T-helper 1 cell treated with Interleukin-12 subunit alpha and Interleukin-12 subunit beta and Interleukin-4 antibody, amounts not matched to agents 30 μg/mL and 1 μg/mL, for 36 hours (primary cell): ENCODE measurements around the gene OR2T5.
"Not testable (repeated sequence)": the region's sequence is repeated elsewhere in the genome, so short reads cannot be mapped to it uniquely, and the experiment has no call there.

ENCODE experiments used
- H3K27ac Mint-ChIP-seq: one replicate; pipeline ENCODE4 v1.8.0; 2021; ENCODE audit warnings: mild to moderate bottlenecking, mixed read lengths
- H3K27me3 Mint-ChIP-seq: one replicate; pipeline ENCODE4 v1.8.0; 2021; ENCODE audit warnings: low read depth, mixed read lengths
- H3K36me3 Mint-ChIP-seq: one replicate; pipeline ENCODE4 v1.8.0; 2021; ENCODE audit warnings: low read depth, mixed read lengths
- H3K4me1 Mint-ChIP-seq: one replicate; pipeline ENCODE4 v1.8.0; 2021; ENCODE audit warnings: low read depth, mixed read lengths
- H3K4me3 Mint-ChIP-seq: one replicate; pipeline ENCODE4 v1.8.0; 2021; ENCODE audit warnings: mild to moderate bottlenecking, moderate library complexity, mixed read lengths
- H3K9me3 Mint-ChIP-seq: one replicate; pipeline ENCODE4 v1.8.0; 2021; ENCODE audit warnings: mixed read lengths

Gene OR2T5

DNA sequence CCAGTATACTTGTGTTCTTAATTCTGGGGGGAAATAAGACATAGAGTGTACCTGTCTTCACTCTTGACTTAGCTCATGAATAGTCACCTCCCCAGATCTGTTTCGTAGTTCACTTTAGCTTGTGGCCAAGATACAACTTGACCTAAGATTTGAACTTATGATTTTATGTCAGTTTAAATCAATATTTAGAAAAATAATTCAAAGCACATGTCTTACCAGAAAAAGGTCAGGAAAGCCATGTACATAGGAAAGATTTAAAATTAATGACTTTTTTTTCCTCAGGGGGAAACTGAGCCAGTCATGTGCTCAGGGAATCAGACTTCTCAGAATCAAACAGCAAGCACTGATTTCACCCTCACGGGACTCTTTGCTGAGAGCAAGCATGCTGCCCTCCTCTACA, 15.3 kb upstream of the OR2T5 start, which contains the start of gene OR2T3:
Gene OR2T3, plus strand, starts transcription at position 301 of the 400 bp plus-strand sequence. Its CDS starts 0 bp downstream, at position 301.
- peaks cover 11% of the 10 kb centered on the region for H3K27me3 Mint-ChIP-seq
- not testable (repeated sequence) for H3K4me3 Mint-ChIP-seq, H3K27ac Mint-ChIP-seq, H3K9me3 Mint-ChIP-seq, H3K36me3 Mint-ChIP-seq, H3K4me1 Mint-ChIP-seq

DNA sequence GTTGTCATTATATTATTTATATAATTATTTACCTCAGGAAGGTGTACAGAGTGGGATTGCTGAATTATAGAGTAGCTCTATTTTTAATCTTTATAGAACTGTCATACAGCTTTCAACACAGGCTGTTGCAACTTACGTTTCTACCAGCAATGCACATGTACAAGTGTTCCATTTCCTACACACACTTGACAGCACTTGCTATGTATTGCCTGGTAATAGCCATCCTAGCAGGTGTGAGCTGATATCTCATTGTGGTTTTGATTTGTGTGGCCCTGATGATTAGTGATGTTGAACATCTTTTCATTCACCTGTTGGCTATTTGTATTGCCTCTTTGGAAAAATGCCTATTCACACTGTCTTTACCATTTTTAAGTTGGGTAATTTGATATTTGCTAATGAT, 12.7 kb upstream of the OR2T5 start:
- peaks cover 13% of the 10 kb centered on the region for H3K27me3 Mint-ChIP-seq
- H3K4me3 Mint-ChIP-seq, H3K4me1 Mint-ChIP-seq, H3K9me3 Mint-ChIP-seq, H3K27ac Mint-ChIP-seq, H3K36me3 Mint-ChIP-seq: not testable (repeated sequence)

GRCh38 chr1:248481686-248482579, 6.5 kb upstream of the OR2T5 start:
- not testable (repeated sequence) for H3K9me3 Mint-ChIP-seq, H3K4me1 Mint-ChIP-seq, H3K27me3 Mint-ChIP-seq, H3K36me3 Mint-ChIP-seq
- H3K27ac Mint-ChIP-seq = peak overlapping the region; percentile 93
- H3K4me3 Mint-ChIP-seq = peak overlapping the region; percentile 88

DNA sequence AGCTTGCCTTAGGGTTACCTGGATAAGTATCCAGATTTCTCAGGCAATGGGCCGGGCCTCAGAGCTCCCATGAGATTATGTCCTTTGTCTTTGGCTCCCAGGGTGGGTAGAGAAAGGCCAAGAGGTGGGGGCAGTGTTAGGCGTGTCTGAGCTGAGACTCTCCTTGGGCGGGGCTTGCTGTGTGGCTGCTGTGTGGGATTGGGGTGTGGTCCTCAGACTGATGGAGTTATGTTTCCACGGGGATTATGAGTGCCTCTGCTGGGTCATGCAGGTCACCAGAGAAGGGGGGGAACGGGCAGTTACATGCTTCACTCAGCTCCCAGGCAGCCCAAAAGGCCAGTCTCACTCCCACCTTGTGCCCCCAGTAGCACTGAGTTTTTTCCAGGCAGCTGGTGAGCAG, 8.3 kb downstream of the OR2T5 start:
- not testable (repeated sequence) for H3K27me3 Mint-ChIP-seq, H3K9me3 Mint-ChIP-seq, H3K4me3 Mint-ChIP-seq, H3K27ac Mint-ChIP-seq, H3K36me3 Mint-ChIP-seq, H3K4me1 Mint-ChIP-seq

DNA sequence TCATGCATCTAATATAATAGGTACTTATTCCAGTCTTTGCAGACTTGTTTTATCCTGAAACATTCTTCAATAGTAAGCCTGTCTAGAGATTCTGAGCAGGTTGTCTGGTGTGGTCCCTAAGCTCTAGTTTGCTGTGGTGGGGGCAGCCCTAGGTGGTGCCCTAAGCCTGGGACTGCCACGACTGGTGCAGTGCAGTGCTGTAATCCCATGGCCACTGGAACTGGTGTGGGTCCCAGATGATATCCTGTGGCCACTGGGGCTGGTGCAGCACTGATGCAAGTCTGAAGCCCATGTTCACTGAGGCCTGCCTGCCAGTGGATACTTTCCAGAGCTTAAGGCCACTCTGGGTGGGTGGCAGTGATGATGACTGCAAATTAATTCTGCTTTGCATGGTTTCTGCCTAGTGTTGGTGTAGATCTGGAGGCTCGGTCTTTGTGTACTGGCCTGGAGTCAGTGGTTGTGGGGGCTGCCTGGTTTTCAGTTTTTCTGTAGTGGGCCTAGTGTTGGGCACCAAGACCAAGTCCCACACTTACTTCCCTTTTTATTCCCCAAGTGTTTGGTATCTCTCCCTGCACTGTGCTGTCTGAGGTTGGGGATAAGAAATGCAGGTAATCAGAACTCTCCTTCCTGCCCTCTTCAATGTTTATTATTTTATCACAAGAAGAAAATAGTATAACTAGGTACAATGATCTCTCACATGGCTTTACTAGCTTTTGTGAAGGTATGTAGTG, 12.1 kb downstream of the OR2T5 start:
- H3K36me3 Mint-ChIP-seq, H3K27me3 Mint-ChIP-seq, H3K27ac Mint-ChIP-seq, H3K4me1 Mint-ChIP-seq, H3K9me3 Mint-ChIP-seq, H3K4me3 Mint-ChIP-seq: not testable (repeated sequence)

- not testable (repeated sequence) for H3K36me3 Mint-ChIP-seq, H3K9me3 Mint-ChIP-seq, H3K4me1 Mint-ChIP-seq, H3K4me3 Mint-ChIP-seq, H3K27ac Mint-ChIP-seq, H3K27me3 Mint-ChIP-seq
Measured at GRCh38 chr1:248507773-248508172, 19.4 kb downstream of the OR2T5 start, which contains the start of gene OR2G6. Gene OR2G6, plus strand, starts transcription at chr1:248508073. Its CDS starts 13,574 bp downstream, at chr1:248521647.

- H3K27ac Mint-ChIP-seq, H3K9me3 Mint-ChIP-seq, H3K4me3 Mint-ChIP-seq, H3K36me3 Mint-ChIP-seq, H3K27me3 Mint-ChIP-seq, H3K4me1 Mint-ChIP-seq: not testable (repeated sequence)
Measured at GRCh38 chr1:248510217-248510616, 21.8 kb downstream of the OR2T5 start.

GRCh38 chr1:248521856-248522255, 33.5 kb downstream of the OR2T5 start:
- H3K4me1 Mint-ChIP-seq = no peaks in the 10 kb centered on the region
- H3K27ac Mint-ChIP-seq = no peak overlapping the region
- H3K36me3 Mint-ChIP-seq = no peaks in the 10 kb centered on the region
- H3K27me3 Mint-ChIP-seq = no peaks in the 10 kb centered on the region
- H3K4me3 Mint-ChIP-seq = no peak overlapping the region
- H3K9me3 Mint-ChIP-seq = no peaks in the 10 kb centered on the region

DNA sequence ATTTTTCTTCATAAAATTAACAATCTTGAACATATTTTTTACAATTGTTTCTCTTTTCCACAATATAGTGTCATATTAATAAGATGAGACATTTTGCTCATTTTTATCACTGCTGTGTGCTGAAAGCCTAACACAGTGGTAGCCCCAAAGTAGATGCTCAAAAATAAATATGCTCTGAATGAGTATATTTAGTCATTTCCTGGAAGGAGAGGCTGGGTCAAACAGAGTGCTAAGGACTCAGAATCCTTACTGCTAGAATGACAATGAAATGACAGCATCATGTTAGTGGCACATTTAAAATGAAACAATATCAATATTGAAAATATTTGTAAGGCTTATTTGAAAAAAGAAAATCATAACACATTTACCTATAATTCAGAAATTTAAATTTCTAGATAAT, 49.1 kb downstream of the OR2T5 start:
- not testable (repeated sequence) for H3K27me3 Mint-ChIP-seq, H3K4me3 Mint-ChIP-seq, H3K4me1 Mint-ChIP-seq, H3K36me3 Mint-ChIP-seq, H3K9me3 Mint-ChIP-seq, H3K27ac Mint-ChIP-seq
